Astrocyte (in vitro differentiated cells and primary cell): ENCODE measurements around the gene MMP14. TPM values are rescaled to one million over a fixed set of nuclear protein-coding genes. Genes with fewer than 3 reads are reported as not detected.
A peak's percentile ranks its signal among the peaks of the same experiment; 100 is the strongest.

Experiments
- DNase-seq: peaks from one replicate; pipeline ENCODE4 v3.0.0-alpha.2; 2010; ENCODE audit warnings: low read depth
- FAIRE-seq: peaks from 2 replicates; lab custom pipeline; 2011; peaks lifted over from hg19 to GRCh38; lab: Jason Lieb, UNC
- H2AFZ ChIP-seq: 2 replicates; pipeline ENCODE4 v1.6.0; 2012; ENCODE audit warnings: low read depth, low read length, inconsistent platforms
- H3K27ac ChIP-seq: 2 replicates; pipeline ENCODE4 v1.5.1; 2011; ENCODE audit warnings: low read depth, low read length, inconsistent platforms
- H3K27me3 ChIP-seq: 2 replicates; pipeline ENCODE4 v1.6.0; 2011; ENCODE audit warnings: low read length, inconsistent platforms; ENCODE audit not compliant: insufficient read depth
- H3K36me3 ChIP-seq: 2 replicates; pipeline ENCODE4 v1.5.1; 2011; ENCODE audit warnings: low read length, inconsistent platforms; ENCODE audit not compliant: insufficient read depth
- H3K4me1 ChIP-seq: 2 replicates; pipeline ENCODE4 v1.5.1; 2011; ENCODE audit warnings: low read length, inconsistent platforms; ENCODE audit not compliant: insufficient read depth
- H3K4me2 ChIP-seq: 2 replicates; pipeline ENCODE4 v1.6.0; 2012; ENCODE audit warnings: low read length, inconsistent platforms
- H3K4me3 ChIP-seq: 2 replicates; pipeline ENCODE4 v1.5.1; 2011; ENCODE audit warnings: low read depth, mild to moderate bottlenecking, low read length, inconsistent platforms; ENCODE audit not compliant: insufficient read depth
- H3K79me2 ChIP-seq: 2 replicates; pipeline ENCODE4 v1.6.0; 2012; ENCODE audit warnings: mild to moderate bottlenecking, low read length, inconsistent platforms; ENCODE audit not compliant: insufficient read depth
- H3K9ac ChIP-seq: 2 replicates; pipeline ENCODE4 v1.6.0; 2012; ENCODE audit warnings: mild to moderate bottlenecking, low read length, inconsistent platforms
- H3K9me3 ChIP-seq: 2 replicates; pipeline ENCODE4 v1.5.1; 2012; ENCODE audit warnings: low read depth, mild to moderate bottlenecking, low read length, inconsistent platforms; ENCODE audit not compliant: insufficient read depth
- H4K20me1 ChIP-seq: 2 replicates; pipeline ENCODE4 v1.6.0; 2012; ENCODE audit warnings: low read length, inconsistent platforms; ENCODE audit not compliant: insufficient read depth
- H3K27ac Mint-ChIP-seq: one replicate; pipeline ENCODE4 v1.8.0; 2021; ENCODE audit warnings: mild to moderate bottlenecking, mixed read lengths; ENCODE audit not compliant: unreplicated experiment
- H3K27me3 Mint-ChIP-seq: one replicate; pipeline ENCODE4 v1.8.0; 2021; ENCODE audit warnings: low read depth, mixed read lengths; ENCODE audit not compliant: unreplicated experiment
- H3K36me3 Mint-ChIP-seq: one replicate; pipeline ENCODE4 v1.8.0; 2021; ENCODE audit warnings: low read depth, mixed read lengths; ENCODE audit not compliant: unreplicated experiment
- H3K4me1 Mint-ChIP-seq: one replicate; pipeline ENCODE4 v1.8.0; 2021; ENCODE audit warnings: low read depth, mixed read lengths; ENCODE audit not compliant: unreplicated experiment
- H3K4me3 Mint-ChIP-seq: one replicate; pipeline ENCODE4 v1.8.0; 2021; ENCODE audit warnings: mild to moderate bottlenecking, moderate library complexity, mixed read lengths; ENCODE audit not compliant: unreplicated experiment
- H3K9me3 Mint-ChIP-seq: one replicate; pipeline ENCODE4 v1.8.0; 2021; ENCODE audit warnings: mild to moderate bottlenecking, mixed read lengths; ENCODE audit not compliant: unreplicated experiment
- CTCF ChIP-seq: IDR thresholded peaks from 2 replicates; pipeline ENCODE4 v1.5.1; 2011; ENCODE audit warnings: low read depth, mild to moderate bottlenecking, inconsistent platforms, low read length, moderate library complexity; ENCODE audit not compliant: insufficient read depth
- EZH2 ChIP-seq: IDR thresholded peaks from 2 replicates; pipeline ENCODE4 v1.6.1; 2012; ENCODE audit warnings: mild to moderate bottlenecking, low read length, inconsistent platforms; ENCODE audit not compliant: insufficient read depth
- total RNA-seq: library from RNA; stranded (reverse); gene quantifications from 2 replicates; pipeline ENCODE4 v1.2.1, GENCODE V29; 2021

The MMP14 gene
- total RNA-seq, 1 donor from 2014 or later: 911 TPM

GRCh38 chr14:22885975-22886374, 49.6 kb downstream of the MMP14 start:
- H3K27ac ChIP-seq: no peak overlapping the region
- no peaks in the 10 kb centered on the region for H3K9me3 Mint-ChIP-seq
- no peaks in the 10 kb centered on the region for H3K36me3 ChIP-seq
- no peak for FAIRE-seq
- peak overlapping the region; percentile 84 for H3K4me2 ChIP-seq
- DNase-seq: no peak
- TF ChIP-seq EZH2 (no peak), CTCF (no peak)
- peak overlapping the region; percentile 8 for H3K4me3 Mint-ChIP-seq
- H3K27me3 ChIP-seq: no peaks in the 10 kb centered on the region
- no peak overlapping the region for H3K9ac ChIP-seq
- H3K36me3 Mint-ChIP-seq: no peaks in the 10 kb centered on the region
- no peak overlapping the region for H3K27ac Mint-ChIP-seq
- no peak overlapping the region for H3K4me3 ChIP-seq
- peak overlapping the region; percentile 85 for H2AFZ ChIP-seq
- no peaks in the 10 kb centered on the region for H3K79me2 ChIP-seq
- H3K4me1 Mint-ChIP-seq: peaks cover 21% of the 10 kb centered on the region
- no peaks in the 10 kb centered on the region for H4K20me1 ChIP-seq
- H3K9me3 ChIP-seq: no peaks in the 10 kb centered on the region
- peaks cover 22% of the 10 kb centered on the region for H3K4me1 ChIP-seq
- peaks cover 5% of the 10 kb centered on the region for H3K27me3 Mint-ChIP-seq

GRCh38 chr14:22886500-22887259, 50.3 kb downstream of the MMP14 start:
- H3K27ac ChIP-seq: peak overlapping the region; percentile 20
- H3K4me3 ChIP-seq: peak overlapping the region; percentile 59
- TF ChIP-seq EZH2 (no peak), CTCF (no peak)
- no peaks in the 10 kb centered on the region for H3K27me3 ChIP-seq
- H3K27me3 Mint-ChIP-seq: peaks cover 5% of the 10 kb centered on the region
- peak overlapping the region; percentile 74 for H3K9ac ChIP-seq
- no peaks in the 10 kb centered on the region for H3K36me3 ChIP-seq
- peak overlapping the region; percentile 84 for H3K4me2 ChIP-seq
- peak; percentile 31 for DNase-seq
- no peaks in the 10 kb centered on the region for H3K79me2 ChIP-seq
- peak overlapping the region; percentile 90 for H3K4me3 Mint-ChIP-seq
- no peaks in the 10 kb centered on the region for H4K20me1 ChIP-seq
- peak overlapping the region; percentile 85 for H2AFZ ChIP-seq
- peak overlapping the region; percentile 64 for H3K27ac Mint-ChIP-seq
- no peaks in the 10 kb centered on the region for H3K9me3 ChIP-seq
- no peaks in the 10 kb centered on the region for H3K9me3 Mint-ChIP-seq
- peaks cover 22% of the 10 kb centered on the region for H3K4me1 ChIP-seq
- no peak for FAIRE-seq
- no peaks in the 10 kb centered on the region for H3K36me3 Mint-ChIP-seq
- H3K4me1 Mint-ChIP-seq: peaks cover 21% of the 10 kb centered on the region
